ENCODE measurements around the gene CAPN1.

Gene CAPN1

GRCh38 chr11:65204143-65204542, 22.4 kb downstream of the CAPN1 start:
- no peak for FAIRE-seq

GRCh38 chr11:65204646-65205601, 23.2 kb downstream of the CAPN1 start:
- FAIRE-seq, result no peak

- no peak for FAIRE-seq
Measured at GRCh38 chr11:65205602-65205967, 23.9 kb downstream of the CAPN1 start.

GRCh38 chr11:65206441-65206841, 24.7 kb downstream of the CAPN1 start:
- no peak for FAIRE-seq

GRCh38 chr11:65206901-65207300, 25.2 kb downstream of the CAPN1 start:
- no peak for FAIRE-seq

GRCh38 chr11:65207918-65208784, 26.4 kb downstream of the CAPN1 start:
- no peak for FAIRE-seq

- no peak for FAIRE-seq
Measured at GRCh38 chr11:65208785-65209710, 27.3 kb downstream of the CAPN1 start.

GRCh38 chr11:65209711-65210360, 28.1 kb downstream of the CAPN1 start:
- no peak for FAIRE-seq

- no peak for FAIRE-seq
Measured at GRCh38 chr11:65210361-65210731, 28.6 kb downstream of the CAPN1 start.

- FAIRE-seq, result no peak
Measured at GRCh38 chr11:65210748-65211147, 29.0 kb downstream of the CAPN1 start.

- FAIRE-seq, result no peak
Measured at GRCh38 chr11:65211293-65212105, 29.8 kb downstream of the CAPN1 start.

GRCh38 chr11:65212226-65212801, 30.6 kb downstream of the CAPN1 start:
- no peak for FAIRE-seq

- no peak for FAIRE-seq
Measured at GRCh38 chr11:65213322-65214211, 31.8 kb downstream of the CAPN1 start.

- FAIRE-seq, result no peak
Measured at GRCh38 chr11:65214212-65214845, 32.6 kb downstream of the CAPN1 start.

GRCh38 chr11:65215441-65216076, 33.8 kb downstream of the CAPN1 start:
- no peak for FAIRE-seq

- no peak for FAIRE-seq
Measured at GRCh38 chr11:65216830-65217229, 35.1 kb downstream of the CAPN1 start.

- no peak for FAIRE-seq
Measured at GRCh38 chr11:65217441-65218423, 36.0 kb downstream of the CAPN1 start.

Data from G401.6 (cell line).